ENCODE measurements around the gene PUS10. TPM values are rescaled to one million over a fixed set of nuclear protein-coding genes. Genes with fewer than 3 reads are reported as not detected.
"Not testable (repeated sequence)": the region's sequence is repeated elsewhere in the genome, so short reads cannot be mapped to it uniquely, and the experiment has no call there.

PUS10 gene
- total RNA-seq, 1 donor from 2014 or later: 1.4 TPM

- Histone ChIP-seq H3K4me3 (no peak overlapping the region), H3K27me3 (no peaks in the 10 kb centered on the region), H3K36me3 (peaks cover 12 to 14% of the 10 kb centered on the region in 2 donors), H3K9me3 (no peaks in the 10 kb centered on the region), H3K27ac (no peak overlapping the region), H3K4me1 (no peaks in the 10 kb centered on the region)
- intact Hi-C loops (cut with DNase I): no loop called here
- no peak for DNase-seq (ENCODE audit: low spot score in 2 of 2)
- TF ChIP-seq CTCF (IDR thresholded peaks at IDR 0.05): no peak
These were observed 37.5 kb upstream of the PUS10 start for GRCh38 chr2:61055557-61055956.

GRCh38 chr2:61045999-61046398 is 27.9 kb upstream of the PUS10 start:
- no peak for DNase-seq (ENCODE audit: low spot score in 2 of 2)
- peaks cover 20 to 27% of the 10 kb centered on the region in 2 donors for H3K36me3 ChIP-seq
- H3K27me3 ChIP-seq: no peaks in the 10 kb centered on the region
- intact Hi-C loops (cut with DNase I): no loop called here
- TF ChIP-seq CTCF (IDR thresholded peaks at IDR 0.05): no peak
- H3K9me3 ChIP-seq: no peaks in the 10 kb centered on the region
- H3K4me1 ChIP-seq: peaks cover 0 to 3% of the 10 kb centered on the region in 2 donors
- H3K4me3 ChIP-seq: no peak overlapping the region
- H3K27ac ChIP-seq: peak overlapping the region; percentile 12 to 19

DNA sequence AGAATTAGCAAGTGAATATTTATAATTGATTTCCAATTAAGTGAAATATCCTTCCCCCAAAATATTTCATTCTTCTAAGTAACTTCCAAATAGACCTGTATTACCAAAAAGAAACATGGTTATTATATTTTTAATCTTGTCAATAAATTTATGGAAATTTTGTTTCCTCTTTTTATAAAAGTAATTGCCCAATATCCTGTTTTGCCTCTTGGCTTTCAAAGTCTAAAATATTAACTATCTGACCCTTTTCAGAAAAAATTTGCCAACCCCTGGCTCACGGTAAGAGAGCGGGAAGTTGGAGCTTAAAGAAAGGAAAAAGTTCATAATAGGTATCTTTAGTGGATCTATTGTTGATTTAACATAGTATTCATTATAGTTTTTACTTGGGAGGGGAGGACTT is 27.2 kb upstream of the PUS10 start:
- no peaks in the 10 kb centered on the region for H3K9me3 ChIP-seq
- TF ChIP-seq CTCF (IDR thresholded peaks at IDR 0.05): no peak
- peaks cover 13 to 21% of the 10 kb centered on the region in 2 donors for H3K36me3 ChIP-seq
- H3K4me1 ChIP-seq: peaks cover 0 to 3% of the 10 kb centered on the region in 2 donors
- intact Hi-C loops (cut with DNase I): no loop called here
- H3K27me3 ChIP-seq: no peaks in the 10 kb centered on the region
- peak overlapping the region in 1 of 2 donors; percentile 22 for H3K27ac ChIP-seq
- DNase-seq (ENCODE audit: low spot score in 2 of 2): no peak
- no peak overlapping the region for H3K4me3 ChIP-seq

DNA sequence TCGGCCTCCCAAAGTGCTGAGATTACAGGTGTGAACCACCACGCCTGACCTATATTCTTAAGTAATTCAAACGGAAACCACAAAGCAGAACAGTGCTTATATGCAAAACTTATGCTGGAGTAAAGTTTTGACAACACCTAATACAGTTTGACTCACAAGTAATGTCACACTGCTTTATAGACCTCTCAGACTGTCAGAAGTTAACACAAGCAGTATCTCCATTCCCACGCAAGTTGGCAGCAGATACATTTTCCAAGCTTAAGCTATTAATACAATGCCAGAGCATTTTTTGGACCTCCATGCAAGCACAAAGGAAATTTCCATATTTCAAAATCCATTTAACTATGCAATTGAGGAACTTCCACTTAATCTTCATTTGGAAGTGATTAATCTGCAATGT is 26.6 kb upstream of the PUS10 start:
- TF ChIP-seq CTCF (IDR thresholded peaks at IDR 0.05): no peak
- Histone ChIP-seq H3K4me3 (no peak overlapping the region), H3K9me3 (peaks cover 0 to 1% of the 10 kb centered on the region in 2 donors), H3K27ac (peak overlapping the region in 1 of 2 donors; percentile 22), H3K36me3 (peaks cover 9 to 15% of the 10 kb centered on the region in 2 donors), H3K27me3 (no peaks in the 10 kb centered on the region), H3K4me1 (peaks cover 0 to 3% of the 10 kb centered on the region in 2 donors)
- intact Hi-C loops (cut with DNase I): no loop called here
- no peak for DNase-seq (ENCODE audit: low spot score in 2 of 2)

DNA sequence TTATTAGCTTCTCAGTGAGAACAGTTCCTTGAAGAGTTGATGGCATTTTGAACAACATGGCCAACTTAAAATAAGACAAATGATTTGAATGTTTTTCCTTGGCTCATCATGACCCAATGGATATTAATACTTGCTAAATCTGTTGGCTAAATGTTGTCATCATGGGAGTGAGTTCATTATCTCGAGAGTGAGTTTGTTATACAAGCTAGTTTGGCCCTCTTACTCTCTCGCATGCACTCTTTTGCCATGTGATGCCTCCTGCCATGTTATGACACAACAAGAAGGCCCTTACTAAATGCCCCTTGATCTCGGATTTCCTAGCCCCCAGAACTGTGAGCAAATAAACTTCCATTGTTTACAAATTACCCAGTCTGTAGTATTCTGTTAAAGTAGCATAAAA is 24.8 kb upstream of the PUS10 start:
- peak overlapping the region in 1 of 2 donors; percentile 14 for H3K27ac ChIP-seq
- H3K36me3 ChIP-seq: no peaks in the 10 kb centered on the region
- no peak overlapping the region for H3K4me3 ChIP-seq
- peaks cover 0 to 3% of the 10 kb centered on the region in 2 donors for H3K4me1 ChIP-seq
- H3K27me3 ChIP-seq: no peaks in the 10 kb centered on the region
- DNase-seq (ENCODE audit: low spot score in 2 of 2): no peak
- intact Hi-C loops (cut with DNase I): no loop called here
- H3K9me3 ChIP-seq: peaks cover 0 to 18% of the 10 kb centered on the region in 2 donors
- TF ChIP-seq CTCF (IDR thresholded peaks at IDR 0.05): no peak

DNA sequence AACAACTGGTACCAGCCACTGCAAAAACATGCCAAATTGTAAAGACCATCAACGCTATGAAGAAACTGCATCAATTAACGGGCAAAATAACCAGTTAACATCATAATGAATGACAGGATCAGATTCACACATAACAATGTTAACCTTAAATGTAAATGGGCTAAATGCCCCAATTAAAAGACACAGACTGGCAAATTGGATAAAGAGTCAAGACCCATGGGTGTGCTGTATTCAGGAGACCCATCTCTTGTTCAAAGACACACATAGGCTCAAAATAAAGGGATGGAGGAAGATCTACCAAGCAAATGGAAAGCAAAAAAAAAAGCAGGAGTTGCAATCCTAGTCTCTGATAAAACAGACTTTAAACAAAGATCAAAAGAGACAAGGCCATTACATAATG is 18.6 kb upstream of the PUS10 start:
- H3K4me3 ChIP-seq; H3K27ac ChIP-seq; DNase-seq (ENCODE audit: low spot score in 2 of 2); intact Hi-C loops (cut with DNase I); H3K27me3 ChIP-seq; H3K4me1 ChIP-seq: not testable (repeated sequence)
- Histone ChIP-seq H3K9me3 (peaks cover 0 to 33% of the 10 kb centered on the region in 2 donors), H3K36me3 (peaks cover 38% of the 10 kb centered on the region in 2 donors)

- DNase-seq (ENCODE audit: low spot score in 2 of 2); intact Hi-C loops (cut with DNase I): not testable (repeated sequence)
- H3K9me3 ChIP-seq: peaks cover 0 to 31% of the 10 kb centered on the region in 2 donors
These were observed 16.5 kb upstream of the PUS10 start for GRCh38 chr2:61034592-61034991.

More at GRCh38 chr2:61034592-61034991, 16.5 kb upstream of the PUS10 start:
- H3K27me3 ChIP-seq, H3K4me3 ChIP-seq, H3K4me1 ChIP-seq, H3K27ac ChIP-seq: not testable (repeated sequence)
- H3K36me3 ChIP-seq: peaks cover 45% of the 10 kb centered on the region in 2 donors

Data from ascending aorta (tissue), 2 donors.